ENCODE data around the gene MPZL2. TPM values are rescaled to one million over a fixed set of nuclear protein-coding genes. Genes with fewer than 3 reads are reported as not detected.

MPZL2 gene
- total and polyA plus RNA-seq, 2 experiments from 2014 or later, result 2.6 to 4.2 TPM

- Mint-ChIP-seq H3K36me3 (ENCODE audit: low read depth) (no peaks in the 10 kb centered on the region), H3K27ac (no peak overlapping the region)
- peaks cover 7% of the 10 kb centered on the region; the same call in 1 of the 2 replicates for H3K4me1 ChIP-seq (ENCODE audit: insufficient read depth)
Measured at GRCh38 chr11:118247041-118247440, 17.1 kb downstream of the MPZL2 start.

DNA sequence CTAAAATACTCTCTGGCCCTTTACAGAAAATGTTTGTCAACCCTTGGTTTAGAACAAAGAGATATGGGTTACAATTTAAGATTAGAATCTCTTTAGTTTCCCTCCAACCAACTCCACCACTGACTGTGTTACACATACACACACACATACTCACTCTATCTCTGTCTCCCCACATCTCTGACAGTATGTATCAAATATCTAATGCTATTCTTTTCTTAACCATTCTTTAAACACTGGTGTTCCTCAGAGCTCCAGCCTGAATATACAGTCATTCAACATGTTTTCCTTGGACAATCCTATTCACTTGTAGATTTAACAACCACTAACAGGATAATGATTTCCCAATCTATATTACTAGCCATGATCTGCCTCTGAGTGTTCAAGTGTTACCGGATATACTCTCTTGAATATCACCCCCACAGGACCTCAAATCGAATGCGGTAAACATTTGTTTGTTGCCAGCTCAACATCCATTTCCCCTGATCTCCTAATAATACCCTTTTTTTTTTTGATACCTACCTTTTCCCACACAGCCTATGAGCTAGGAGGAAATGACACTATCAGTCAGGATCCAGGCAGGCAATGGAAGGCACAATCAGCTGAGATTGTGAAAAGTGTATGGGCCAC, 18.0 kb downstream of the MPZL2 start:
- Histone ChIP-seq H3K27me3 (ENCODE audit: insufficient read depth) (peaks cover 11% of the 10 kb centered on the region; the same call in 1 of the 2 replicates), H3K4me3 (no peak overlapping the region), H3K4me1 (ENCODE audit: insufficient read depth) (peaks cover 3% of the 10 kb centered on the region; the same call in 1 of the 2 replicates), H3K9me2 (ENCODE audit: insufficient read depth) (no peaks in the 10 kb centered on the region), H3K36me3 (ENCODE audit: insufficient read depth) (no peaks in the 10 kb centered on the region), H3K27ac (ENCODE audit: low read depth) (no peak overlapping the region), H3K79me2 (replicated peaks; ENCODE audit: insufficient read depth) (no peaks in the 10 kb centered on the region), H4K20me1 (replicated peaks; ENCODE audit: insufficient read depth) (no peaks in the 10 kb centered on the region), H3F3A (replicated peaks; ENCODE audit: low read depth) (no peaks in the 10 kb centered on the region), H2AFZ (no peak overlapping the region), H3K4me2 (no peak overlapping the region)
- H3K36me3 Mint-ChIP-seq (ENCODE audit: low read depth), result no peaks in the 10 kb centered on the region
- H3K27ac Mint-ChIP-seq, result no peak overlapping the region
- H3K4me3 Mint-ChIP-seq, result no peak overlapping the region
- no peak for ATAC-seq
- no peak for DNase-seq (ENCODE audit: low spot score)
- no peaks in the 10 kb centered on the region for H3K9me3 Mint-ChIP-seq
- H3K4me1 Mint-ChIP-seq, result peaks cover 14% of the 10 kb centered on the region
- peaks cover 11% of the 10 kb centered on the region for H3K27me3 Mint-ChIP-seq (ENCODE audit: insufficient read depth, low read depth, poor library complexity)
- no peak for TF ChIP-seq NANOG (IDR thresholded peaks at IDR 0.05; ENCODE audit: borderline replicate concordance)
- no peak for TF ChIP-seq CREB1 (CRISPR knock-in tag; IDR thresholded peaks at IDR 0.05; ENCODE audit: low read depth)
- TF ChIP-seq ZNF114 (CRISPR knock-in tag; IDR thresholded peaks at IDR 0.05), result no peak
- no peak for TF ChIP-seq POLR2AphosphoS5 (IDR thresholded peaks at IDR 0.05; ENCODE audit: low read depth)
- TF ChIP-seq, protein P1, sequence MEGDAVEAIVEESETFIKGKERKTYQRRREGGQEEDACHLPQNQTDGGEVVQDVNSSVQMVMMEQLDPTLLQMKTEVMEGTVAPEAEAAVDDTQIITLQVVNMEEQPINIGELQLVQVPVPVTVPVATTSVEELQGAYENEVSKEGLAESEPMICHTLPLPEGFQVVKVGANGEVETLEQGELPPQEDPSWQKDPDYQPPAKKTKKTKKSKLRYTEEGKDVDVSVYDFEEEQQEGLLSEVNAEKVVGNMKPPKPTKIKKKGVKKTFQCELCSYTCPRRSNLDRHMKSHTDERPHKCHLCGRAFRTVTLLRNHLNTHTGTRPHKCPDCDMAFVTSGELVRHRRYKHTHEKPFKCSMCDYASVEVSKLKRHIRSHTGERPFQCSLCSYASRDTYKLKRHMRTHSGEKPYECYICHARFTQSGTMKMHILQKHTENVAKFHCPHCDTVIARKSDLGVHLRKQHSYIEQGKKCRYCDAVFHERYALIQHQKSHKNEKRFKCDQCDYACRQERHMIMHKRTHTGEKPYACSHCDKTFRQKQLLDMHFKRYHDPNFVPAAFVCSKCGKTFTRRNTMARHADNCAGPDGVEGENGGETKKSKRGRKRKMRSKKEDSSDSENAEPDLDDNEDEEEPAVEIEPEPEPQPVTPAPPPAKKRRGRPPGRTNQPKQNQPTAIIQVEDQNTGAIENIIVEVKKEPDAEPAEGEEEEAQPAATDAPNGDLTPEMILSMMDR (conservative IDR thresholded peaks at IDR 0.05; ENCODE audit: low read depth in 2 of 2), result no peak
- TF ChIP-seq EZH2phosphoT487 (IDR thresholded peaks at IDR 0.05; ENCODE audit: unreplicated experiment), result no peak
- no peak for TF ChIP-seq ETS1 (IDR thresholded peaks at IDR 0.05)
- no peak for TF ChIP-seq ZNF331 (CRISPR knock-in tag; IDR thresholded peaks at IDR 0.05; ENCODE audit: low read depth)
- TF ChIP-seq JUNB (IDR thresholded peaks at IDR 0.05; ENCODE audit: unreplicated experiment), result no peak
- TF ChIP-seq REST (IDR thresholded peaks at IDR 0.05; ENCODE audit: unreplicated experiment), result no peak
- no peak for TF ChIP-seq EZH2 (IDR thresholded peaks at IDR 0.05; ENCODE audit: low read depth, unreplicated experiment)

More at GRCh38 chr11:118247041-118247440, 17.1 kb downstream of the MPZL2 start:
- Histone ChIP-seq H3K4me2 (no peak overlapping the region), H3K27ac (ENCODE audit: low read depth) (no peak overlapping the region), H3K36me3 (ENCODE audit: insufficient read depth) (no peaks in the 10 kb centered on the region), H3K9me2 (ENCODE audit: insufficient read depth) (no peaks in the 10 kb centered on the region), H3K27me3 (ENCODE audit: insufficient read depth) (peaks cover 11% of the 10 kb centered on the region; the same call in 1 of the 2 replicates), H3K4me3 (no peak overlapping the region), H3K79me2 (replicated peaks; ENCODE audit: insufficient read depth) (no peaks in the 10 kb centered on the region), H4K20me1 (replicated peaks; ENCODE audit: insufficient read depth) (no peaks in the 10 kb centered on the region), H3F3A (replicated peaks; ENCODE audit: low read depth) (no peaks in the 10 kb centered on the region), H2AFZ (no peak overlapping the region)
- H3K4me3 Mint-ChIP-seq, result no peak overlapping the region
- TF ChIP-seq ETS1 (IDR thresholded peaks at IDR 0.05) (no peak), EZH2phosphoT487 (IDR thresholded peaks at IDR 0.05; ENCODE audit: unreplicated experiment) (no peak), EZH2 (IDR thresholded peaks at IDR 0.05; ENCODE audit: low read depth, unreplicated experiment) (no peak)
- ATAC-seq, result no peak
- H3K27me3 Mint-ChIP-seq (ENCODE audit: insufficient read depth, low read depth, poor library complexity), result peaks cover 11% of the 10 kb centered on the region
- H3K4me1 Mint-ChIP-seq, result peaks cover 14% of the 10 kb centered on the region
- H3K9me3 Mint-ChIP-seq, result no peaks in the 10 kb centered on the region; the same call in 2 of the 3 replicates
- DNase-seq (ENCODE audit: low spot score), result no peak
